Caki2 (cell line): Measurements from ENCODE around the gene TMEM190. TPM values are rescaled to one million over a fixed set of nuclear protein-coding genes. Genes with fewer than 3 reads are reported as not detected.

Experiments used
- DNase-seq: peaks from one replicate; pipeline ENCODE4 v3.0.0-alpha.2; 2015; ENCODE audit warnings: low read depth
- in situ Hi-C: cut with HindIII; loops from 2 replicates; pipeline ENCODE4 v1.10.0; 2016; ENCODE audit warnings: low sequenced_read_pairs, low pct_unique_long_range_greater_than_20kb, mixed read lengths
- total RNA-seq: library from RNA; depleted of rRNA; stranded (reverse); fragments of >200 nt; shearing (Covaris generic); gene quantifications from 2 replicates; pipeline ENCODE4 v1.2.3, GENCODE V29; 2014; ENCODE audit warnings: low replicate concordance

Gene TMEM190
- total RNA-seq, 1 experiment from 2014 or later: not detected

DNA sequence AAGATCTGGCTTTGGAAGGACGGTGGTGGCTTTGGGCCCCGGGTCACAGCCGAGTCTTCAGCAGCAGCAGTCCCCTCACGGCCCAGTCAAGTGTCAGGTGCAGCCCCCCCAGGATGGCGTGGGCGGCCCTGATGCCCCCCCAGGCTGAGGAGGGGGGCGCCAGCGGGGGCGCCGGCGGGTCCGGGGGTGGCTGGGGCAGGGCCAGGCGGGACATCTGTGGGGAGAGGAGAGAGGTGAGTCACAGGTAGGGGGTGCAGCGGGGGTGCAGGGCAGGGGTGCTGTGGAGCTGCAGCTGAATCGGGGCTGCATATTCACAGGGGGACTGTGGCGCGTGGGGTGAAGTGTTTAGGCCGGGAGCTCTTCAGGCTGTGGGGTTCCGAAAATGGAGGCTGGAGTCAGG is 10.7 kb upstream of the TMEM190 start:
- in situ Hi-C loops: no loop called here
- no peak for DNase-seq

DNA sequence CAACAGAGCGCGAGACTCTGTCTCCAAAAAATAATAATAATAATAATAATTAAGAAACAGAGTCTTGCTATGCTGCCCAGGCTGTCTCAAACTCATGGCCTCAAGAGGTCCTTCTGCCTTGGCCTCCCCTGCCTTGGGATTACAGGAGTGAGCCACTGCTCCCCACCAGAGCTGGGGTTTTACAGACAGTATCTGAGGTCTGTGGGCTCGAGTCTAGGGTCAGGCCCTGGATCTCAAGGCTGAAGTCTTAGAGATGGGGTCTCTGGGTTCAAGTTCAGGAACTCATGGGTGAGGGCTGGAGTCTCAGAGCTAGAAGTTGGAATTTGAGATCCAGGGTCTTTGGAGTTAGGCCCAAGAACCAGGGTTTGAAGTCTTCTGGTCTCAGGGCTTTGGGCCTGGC is 9.8 kb upstream of the TMEM190 start:
- DNase-seq: no peak
- in situ Hi-C loops: no loop called here

DNA sequence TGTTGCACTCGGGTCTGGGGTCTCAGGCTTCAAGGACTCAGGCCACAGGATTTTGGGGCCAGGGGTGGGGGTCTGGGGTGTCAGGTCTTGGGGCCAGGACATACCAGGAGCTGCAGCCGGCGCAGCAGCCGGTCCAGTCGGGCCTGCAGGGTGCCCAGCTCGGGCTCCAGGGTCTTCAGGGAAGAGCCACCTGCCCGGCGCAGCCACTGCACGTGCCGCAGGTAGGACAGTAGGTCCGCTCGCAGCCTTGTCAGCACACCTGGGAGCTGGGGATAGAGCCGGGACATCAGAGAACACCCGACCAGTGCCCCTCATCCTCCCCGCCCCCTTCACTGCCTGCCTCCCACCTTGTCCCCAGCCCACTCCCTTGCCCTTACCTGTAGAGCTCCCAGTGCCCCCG is 8.5 kb upstream of the TMEM190 start:
- in situ Hi-C loops: no loop called here

DNA sequence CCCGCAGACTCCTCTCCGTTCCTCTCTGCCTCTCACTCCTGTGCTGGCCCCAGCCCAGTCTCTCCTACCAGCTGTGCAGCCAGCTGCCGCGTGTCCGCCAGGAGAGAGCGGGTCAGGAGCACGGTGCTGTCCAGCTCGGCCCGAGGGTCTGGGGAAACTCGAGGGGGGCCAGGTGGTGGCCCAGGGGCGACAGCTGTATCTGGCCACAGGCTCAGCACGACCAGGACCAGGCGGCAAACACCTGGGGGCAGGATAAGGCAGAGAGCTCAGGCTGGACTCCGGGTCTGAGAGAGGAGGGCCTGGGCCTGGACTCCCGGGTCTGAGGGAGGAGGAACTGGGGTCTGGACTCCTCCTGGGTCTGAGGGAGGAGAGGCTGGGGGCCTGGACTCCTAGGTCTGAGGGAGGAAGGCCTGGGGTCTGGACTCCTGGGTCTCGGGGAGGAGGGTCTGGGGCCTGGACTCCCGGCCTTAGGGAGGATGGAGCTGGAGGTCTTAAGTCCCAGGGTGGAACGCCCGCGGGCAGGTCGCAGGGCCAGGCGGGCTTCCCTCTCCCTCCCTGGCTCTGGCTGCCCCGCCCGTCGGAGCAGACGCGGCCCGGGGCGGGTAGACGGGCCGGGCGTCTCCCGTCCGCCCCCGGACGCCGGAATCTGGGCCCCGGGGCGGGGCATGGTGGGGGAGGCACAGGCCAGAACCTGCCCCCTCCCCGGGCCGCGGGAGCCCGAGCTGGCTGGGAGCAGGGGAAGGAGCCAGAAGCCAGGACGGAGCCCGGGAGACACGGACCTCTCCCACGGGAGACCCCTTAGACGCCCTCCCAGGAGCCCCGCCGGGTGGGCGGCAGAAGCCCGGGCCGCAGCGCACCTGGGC is 7.7 kb upstream of the TMEM190 start:
- in situ Hi-C loops: no loop called here
- no peak for DNase-seq

More for the DNA sequence above, 8.5 kb upstream of the TMEM190 start:
- no peak for DNase-seq

DNA sequence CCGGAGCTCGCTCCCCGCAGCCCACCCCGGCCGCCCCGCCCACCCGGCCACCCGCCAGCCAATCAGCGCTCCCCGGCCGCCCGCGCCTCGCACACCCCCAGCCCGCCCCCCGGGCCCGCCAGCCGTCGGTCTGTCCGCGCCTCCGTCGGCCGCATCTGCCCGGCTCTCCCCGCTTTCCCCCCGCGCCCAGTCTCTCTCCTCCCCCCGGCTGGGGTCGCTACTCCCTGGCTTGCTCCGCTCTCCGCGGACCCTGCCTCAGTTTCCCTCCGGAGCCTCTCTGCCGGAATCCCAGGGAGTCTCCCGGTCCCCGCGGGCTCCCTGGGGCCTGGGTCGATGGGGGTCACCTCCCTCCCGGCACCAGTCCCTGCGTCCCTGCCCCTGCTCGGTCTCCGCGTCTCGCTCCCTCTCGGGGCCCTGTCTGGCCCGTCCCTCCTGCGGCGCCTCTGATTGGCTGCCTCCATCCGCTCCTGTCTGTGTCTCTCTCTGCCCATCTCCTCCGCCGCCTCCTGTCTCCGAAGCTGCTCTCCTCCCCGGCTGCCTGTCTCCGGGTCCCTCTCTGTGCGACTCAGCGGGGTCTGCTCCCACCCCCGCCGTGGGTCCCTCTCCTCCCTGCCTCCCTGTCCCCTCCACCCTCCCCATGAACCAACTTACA is 6.8 kb upstream of the TMEM190 start:
- in situ Hi-C loops: no loop called here
- DNase-seq: peak; percentile 50

DNA sequence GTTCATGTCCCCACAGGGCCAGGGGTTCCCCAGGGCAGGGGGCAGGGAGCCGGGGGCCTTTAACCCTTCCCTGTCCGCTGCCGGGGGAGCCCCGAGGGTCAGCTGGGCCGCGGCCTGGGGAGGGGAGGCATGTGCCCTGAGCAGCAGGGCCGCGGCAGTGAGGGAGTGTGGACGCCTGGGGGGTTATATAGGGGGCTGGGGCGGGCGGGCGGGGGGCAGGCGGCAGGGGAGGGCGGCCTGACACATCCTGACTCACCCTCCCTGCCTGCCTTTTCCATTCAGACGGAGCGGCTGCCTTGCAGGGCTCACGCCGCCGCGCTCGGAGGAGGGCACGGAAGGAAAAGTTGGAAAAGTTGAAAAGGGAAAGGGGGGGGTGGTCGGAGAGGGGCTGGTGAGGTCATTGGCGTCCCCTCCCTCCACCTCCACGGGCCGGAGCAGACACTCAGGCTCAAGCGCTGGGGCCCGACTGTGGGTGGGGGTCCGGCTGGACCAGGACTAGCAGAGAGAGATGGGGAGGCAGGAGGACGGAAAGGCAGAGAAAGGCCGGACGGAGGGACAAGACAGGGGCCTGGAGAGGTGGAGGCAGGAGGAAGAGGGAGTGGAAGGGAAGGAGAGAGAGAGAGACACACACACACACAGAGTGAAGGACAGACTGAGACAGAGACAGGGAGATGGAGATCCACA is 6.2 kb upstream of the TMEM190 start, which contains the start of gene IL11:
TSS of gene IL11 (minus strand) at position 159 of the 684 bp plus-strand sequence. CDS start at position 6, 153 bp downstream.
- in situ Hi-C loops: no loop called here
- no peak for DNase-seq

DNA sequence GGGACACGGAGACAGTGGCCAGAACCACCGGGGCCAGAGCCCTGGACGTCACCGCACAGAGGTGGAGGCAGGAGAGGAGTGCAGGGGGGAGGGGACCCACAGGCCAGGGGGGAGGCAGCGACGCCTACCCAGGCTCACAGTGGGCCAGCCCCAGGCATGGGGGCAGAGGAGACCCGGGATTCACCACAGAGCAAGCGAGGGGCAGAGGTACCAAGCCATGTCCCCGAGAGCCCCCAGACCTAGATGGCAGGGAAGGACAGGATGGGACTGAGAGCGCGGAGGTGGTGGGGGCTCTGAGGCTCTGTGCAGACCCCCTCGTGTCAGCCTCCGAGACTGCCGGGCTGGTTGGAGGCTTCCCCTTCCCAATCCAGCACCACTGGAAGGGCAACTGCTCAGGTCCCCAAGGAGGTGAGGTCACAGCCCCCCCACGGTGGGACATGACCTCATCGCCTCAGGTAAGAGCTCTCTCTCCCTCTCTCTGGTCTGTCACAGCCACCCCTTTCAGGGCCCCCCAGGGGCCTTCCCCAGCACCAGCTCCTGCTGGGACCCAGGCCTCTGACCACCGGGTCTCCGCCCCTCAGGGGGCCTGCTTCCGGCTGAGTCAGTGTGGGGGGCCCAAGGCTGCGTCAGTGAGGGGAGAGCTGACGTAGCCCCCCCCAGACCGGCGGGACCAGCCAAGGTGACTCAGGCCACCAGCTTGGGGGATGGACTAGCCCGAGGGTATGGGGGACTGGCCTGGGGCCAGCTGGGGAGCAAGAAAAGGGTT is 4.1 kb upstream of the TMEM190 start:
- in situ Hi-C loops: no loop called here
- DNase-seq: no peak

DNA sequence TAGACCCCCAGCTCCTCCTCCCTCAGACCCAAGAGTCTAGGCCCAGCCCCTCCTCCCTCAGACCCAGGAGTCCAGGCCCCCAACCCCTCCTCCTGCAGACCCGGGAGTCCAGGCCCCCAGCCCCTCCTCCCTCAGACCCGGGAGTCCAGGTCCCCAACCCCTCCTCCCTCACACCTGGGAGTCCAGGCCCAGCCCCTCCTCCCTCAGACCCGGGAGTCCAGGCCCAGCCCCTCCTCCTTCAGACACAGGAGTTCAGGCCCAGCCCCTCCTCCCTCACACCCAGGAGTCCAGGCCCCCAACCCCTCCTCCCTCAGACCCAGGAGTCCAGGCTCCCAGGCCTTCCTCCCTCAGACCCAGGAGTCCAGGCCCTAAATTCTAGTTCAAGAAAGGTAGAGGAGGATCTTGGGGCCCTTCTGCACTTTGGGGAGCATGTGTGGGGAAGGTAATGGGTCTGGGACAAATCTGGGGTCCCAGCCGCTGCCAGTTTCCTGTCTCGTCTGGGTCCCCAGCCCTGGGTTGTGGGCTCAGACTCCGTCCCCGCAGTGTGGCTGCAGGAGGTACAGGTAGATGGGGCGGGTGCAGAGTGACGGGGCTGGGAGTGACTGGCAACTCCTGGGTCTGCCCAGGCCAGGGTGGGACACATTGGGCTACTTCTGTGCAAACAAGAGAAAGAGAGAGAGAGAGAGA is 3.2 kb upstream of the TMEM190 start:
- in situ Hi-C loops: no loop called here
- no peak for DNase-seq

DNA sequence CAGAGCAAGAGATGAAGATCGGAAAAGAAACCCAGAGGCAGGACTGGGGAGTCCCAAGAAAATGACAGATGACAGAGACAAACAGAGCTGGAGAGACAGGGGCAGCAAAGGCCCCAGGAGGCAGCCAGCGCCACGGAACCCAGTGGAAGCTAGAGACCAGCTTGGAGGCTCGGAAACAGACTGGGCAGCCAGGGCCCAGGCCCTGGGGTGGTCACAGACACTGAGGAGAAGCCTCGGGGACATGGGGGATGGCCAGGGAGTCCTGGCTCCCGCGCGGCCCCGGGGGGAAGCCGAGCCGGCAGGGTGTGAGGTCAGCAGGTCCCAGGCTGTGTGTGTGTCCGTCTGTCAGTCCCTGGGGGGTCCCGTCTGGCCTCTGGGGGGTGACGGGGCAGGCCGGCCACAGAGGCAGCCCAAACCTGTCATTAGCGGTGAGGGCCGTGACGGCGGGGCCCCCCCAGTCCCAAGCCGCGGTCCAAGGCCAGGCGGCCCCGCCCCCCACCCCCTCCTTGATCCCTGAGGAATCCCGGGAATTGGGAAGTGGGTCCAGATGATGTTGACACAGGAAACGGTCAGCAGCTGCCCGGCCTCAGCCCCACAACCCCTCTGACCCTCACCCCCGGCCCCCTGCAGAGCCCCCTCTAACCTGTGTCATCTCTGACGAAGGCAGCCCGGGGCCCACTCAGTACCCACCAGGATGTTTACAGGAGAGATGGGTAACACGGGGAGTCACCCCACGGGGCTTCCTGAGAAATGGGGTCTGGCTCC is 2.5 kb upstream of the TMEM190 start:
- in situ Hi-C loops: no loop called here
- no peak for DNase-seq

DNA sequence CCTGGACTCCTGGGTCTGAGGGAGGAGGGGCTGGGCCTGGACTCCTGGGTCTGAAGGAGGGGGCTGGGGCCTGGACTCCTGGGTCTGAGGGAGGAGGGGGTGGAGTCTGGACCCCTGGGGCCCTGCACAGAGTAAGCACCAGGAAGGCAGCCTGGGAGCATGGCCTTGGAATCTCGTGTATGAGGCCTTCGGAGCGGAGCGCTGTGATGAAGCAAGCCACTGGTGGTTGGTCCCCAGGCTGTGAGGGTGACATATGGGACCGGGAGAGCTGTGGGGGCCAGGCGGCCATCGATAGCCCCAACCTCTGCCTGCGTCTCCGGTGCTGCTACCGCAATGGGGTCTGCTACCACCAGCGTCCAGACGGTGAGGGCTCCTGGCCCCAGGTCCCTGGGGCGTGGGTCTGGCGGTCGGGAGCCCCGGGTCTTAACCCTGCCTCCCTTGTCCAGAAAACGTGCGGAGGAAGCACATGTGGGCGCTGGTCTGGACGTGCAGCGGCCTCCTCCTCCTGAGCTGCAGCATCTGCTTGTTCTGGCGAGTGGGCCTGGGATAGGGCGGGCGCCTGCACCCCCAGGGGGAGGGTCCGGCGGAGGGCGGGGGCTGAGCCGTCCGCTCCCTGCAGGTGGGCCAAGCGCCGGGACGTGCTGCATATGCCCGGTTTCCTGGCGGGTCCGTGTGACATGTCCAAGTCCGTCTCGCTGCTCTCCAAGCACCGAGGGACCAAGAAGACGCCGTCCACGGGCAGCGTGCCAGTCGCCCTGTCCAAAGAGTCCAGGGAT is 918 bp downstream of the TMEM190 start:
- in situ Hi-C loops: no loop called here
- DNase-seq: no peak

DNA sequence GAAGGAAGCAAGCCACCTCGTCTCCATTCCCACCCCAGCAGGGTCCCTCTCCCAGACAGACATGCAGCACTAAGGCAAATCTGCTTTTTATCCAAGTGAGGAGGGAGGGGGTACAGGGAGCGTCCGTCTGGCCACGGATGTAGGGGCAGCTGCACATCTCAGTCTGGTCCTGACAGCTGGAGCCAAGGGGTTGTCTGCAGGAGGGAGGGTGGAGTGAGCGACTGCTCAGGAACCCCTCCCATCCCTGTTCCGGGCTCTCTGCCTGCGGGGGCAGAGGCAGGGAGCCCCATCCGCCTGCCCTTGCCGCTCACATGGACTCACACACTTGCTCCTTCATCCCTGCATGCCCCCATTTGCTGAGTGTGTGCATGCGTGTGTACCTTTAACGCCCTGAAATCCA is 2.5 kb downstream of the TMEM190 start:
- no peak for DNase-seq
- in situ Hi-C loops: no loop called here

DNA sequence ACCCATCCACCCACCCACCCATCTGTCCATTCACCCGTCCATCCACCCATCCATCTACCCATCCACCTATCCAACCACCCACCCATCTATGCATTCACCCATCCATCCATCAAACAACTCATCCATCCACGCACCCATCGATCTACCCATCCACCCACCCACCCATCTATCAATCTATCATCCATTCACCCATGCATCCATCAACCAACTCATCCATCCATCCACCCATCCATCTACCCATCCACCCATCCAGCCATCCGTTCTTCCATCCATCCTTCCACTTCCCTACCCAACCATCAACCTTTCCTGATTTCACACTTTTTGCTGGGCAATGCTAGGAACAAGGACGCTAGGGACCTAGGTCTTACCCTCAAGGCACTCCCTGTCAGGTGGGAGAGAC is 5.4 kb downstream of the TMEM190 start:
- no peak for DNase-seq
- in situ Hi-C loops: no loop called here

DNA sequence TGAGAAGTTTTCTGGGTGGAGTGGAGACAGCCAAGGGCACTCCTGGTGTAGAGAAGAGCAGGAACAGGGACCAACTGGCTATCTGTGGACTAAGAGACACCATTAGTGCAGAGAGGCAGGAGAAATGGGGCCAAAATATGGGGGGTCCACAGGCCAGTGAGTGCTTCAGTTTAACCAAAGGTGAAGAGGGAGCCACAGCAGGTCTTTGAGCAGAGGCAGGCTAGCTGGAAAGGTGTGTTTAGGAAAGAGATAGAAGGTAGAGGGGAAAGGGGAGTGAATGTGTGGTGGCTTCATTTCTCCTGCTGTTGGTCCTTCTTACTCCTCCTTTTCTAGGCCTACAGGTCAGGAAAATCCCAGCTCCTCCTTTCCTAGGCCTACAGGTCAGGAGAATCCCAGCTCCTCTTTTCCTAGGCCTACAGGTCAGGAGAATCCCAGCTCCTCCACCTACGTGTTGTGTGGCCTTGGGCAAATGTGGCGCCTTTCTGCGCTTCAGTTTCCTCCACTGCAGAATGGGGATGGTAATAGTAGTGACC is 6.0 kb downstream of the TMEM190 start:
- no peak for DNase-seq
- in situ Hi-C loops: no loop called here

DNA sequence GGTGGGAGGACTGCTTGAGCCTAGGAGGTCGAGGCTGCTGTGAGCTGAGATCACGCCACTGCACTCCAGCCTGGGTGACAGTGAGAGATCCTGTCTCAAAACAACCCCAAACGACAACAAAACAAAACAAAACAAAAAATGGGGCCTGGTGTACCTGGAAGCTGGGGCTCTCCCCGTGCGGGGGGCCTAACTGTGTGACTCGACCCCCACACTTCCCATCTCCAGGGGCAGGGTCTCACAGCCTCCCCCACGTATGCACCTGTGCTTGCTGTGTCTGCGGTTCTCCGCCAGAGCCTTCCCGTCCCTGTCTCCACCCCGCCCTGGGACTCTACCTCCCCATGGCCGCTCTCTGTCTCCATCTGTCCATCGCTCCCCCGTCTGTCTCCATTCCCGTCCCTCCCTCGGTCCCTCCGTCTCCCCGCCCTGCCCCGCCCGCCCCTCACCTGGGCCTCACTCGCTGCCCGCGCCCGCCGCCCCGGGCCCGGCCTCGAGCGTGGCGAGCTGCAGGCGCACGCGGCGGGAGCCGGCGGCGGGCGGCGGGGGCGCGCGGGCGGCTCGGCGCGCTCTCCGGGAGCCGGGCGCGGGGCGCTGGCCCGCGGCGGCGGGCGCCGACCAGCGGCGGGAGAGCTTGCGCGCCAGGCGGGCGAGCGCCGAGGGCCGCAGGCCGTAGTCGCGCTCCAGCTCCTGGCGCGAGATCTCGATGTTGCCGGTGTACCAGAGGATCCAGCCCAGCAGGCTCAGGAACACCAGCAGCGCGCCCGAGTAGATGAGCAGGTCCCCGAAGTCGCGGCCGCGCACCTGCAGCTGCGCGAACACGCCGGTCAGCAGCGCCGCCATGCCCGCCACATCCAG is 6.9 kb downstream of the TMEM190 start:
- in situ Hi-C loops: no loop called here
- peak; percentile 64 for DNase-seq

DNA sequence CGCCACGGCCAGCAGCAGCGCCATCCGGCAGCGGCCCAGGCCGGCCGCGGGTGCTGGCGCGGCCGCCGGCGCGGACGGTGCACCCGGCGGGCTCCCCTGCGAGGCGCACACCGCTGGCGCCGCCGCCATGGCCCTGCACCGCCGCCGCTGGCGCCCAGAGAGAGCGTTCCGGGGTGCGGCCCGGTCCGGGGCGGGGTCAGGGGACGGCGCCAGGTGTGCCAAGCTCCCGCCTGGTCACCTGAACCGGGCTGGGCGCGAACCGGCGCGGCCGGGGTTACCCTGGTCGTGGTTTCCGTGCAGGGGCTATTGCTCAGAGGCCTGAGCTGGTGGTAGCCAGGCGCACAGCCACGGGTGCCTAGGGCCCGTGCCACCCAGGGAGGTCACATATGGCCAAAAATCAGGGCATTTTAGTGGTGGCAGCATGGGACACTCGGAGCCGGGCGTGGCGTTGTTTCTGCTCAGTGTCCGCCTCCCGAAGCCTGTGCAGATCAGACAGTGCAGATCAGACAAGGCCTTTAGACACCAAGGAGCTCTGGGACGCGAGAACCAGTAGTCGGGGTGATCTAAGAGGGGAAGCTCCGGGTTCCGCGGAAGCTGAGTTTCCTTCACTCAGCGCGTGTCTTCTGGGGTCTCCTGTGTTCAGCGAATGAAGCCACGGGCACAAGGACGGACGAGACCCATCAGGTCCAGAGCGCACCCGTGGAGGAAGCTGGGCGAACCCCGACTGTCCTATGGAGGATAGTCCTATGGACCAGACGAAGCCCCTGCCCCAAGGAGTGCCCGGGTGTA is 7.7 kb downstream of the TMEM190 start, which contains the start of gene TMEM238:
TSS of gene TMEM238 (minus strand) at position 162 of the 789 bp plus-strand sequence. CDS start at position 129, 33 bp downstream.
- peak; percentile 45 for DNase-seq
- in situ Hi-C loops: no loop called here
